Embryonic facial prominence (tissue), 1 donor: ENCODE data around the gene SLC11A1.

Experiments
- DNase-seq: peaks from one replicate; pipeline ENCODE4 v3.0.0-alpha.2; 2016; ENCODE audit errors: extremely low spot score

Gene SLC11A1

DNA sequence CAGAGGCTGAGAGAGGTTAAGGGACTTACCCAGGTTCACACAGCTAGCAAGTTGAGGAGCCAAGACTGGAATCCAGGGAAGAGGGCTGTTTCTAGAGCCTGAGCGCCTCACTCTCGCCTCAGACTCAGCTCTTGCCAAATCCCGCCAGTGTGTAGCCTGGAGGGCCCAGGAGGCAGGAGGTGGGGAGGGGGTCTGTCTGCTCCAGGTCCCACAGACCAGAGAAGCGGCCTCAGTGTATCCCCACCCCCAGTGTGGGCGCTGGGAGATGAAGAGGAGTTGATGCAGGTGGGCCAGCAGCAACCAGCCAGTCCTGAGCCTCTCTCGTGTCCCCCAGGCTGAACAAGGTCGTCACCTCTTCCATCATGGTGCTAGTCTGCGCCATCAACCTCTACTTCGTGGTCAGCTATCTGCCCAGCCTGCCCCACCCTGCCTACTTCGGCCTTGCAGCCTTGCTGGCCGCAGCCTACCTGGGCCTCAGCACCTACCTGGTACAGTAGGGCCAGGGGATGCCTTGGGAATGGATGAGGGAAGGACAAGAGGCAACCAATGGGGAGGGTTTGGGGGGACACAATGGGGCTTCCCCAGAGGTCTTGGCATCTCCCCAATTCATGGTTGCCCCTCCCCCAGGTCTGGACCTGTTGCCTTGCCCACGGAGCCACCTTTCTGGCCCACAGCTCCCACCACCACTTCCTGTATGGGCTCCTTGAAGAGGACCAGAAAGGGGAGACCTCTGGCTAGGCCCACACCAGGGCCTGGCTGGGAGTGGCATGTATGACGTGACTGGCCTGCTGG is 12.4 kb downstream of the SLC11A1 start:
- DNase-seq, result no peak

DNA sequence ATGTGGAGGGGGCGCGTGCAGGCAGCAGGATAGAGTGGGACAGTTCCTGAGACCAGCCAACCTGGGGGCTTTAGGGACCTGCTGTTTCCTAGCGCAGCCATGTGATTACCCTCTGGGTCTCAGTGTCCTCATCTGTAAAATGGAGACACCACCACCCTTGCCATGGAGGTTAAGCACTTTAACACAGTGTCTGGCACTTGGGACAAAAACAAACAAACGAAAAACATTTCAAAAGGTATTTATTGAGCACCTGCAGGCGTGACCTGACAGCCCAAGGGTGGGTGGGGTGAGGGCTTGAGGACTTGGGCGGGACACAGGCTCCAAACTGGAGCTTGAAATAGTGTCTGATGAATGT is 13.0 kb downstream of the SLC11A1 start:
- no peak for DNase-seq

GRCh38 chr2:218395456-218395825 is 13.4 kb downstream of the SLC11A1 start:
- no peak for DNase-seq

GRCh38 chr2:218395826-218396687 is 14.0 kb downstream of the SLC11A1 start:
- peak; percentile 94 for DNase-seq

- peak; percentile 58 for DNase-seq
Measured at GRCh38 chr2:218396688-218397462, 14.8 kb downstream of the SLC11A1 start.

DNA sequence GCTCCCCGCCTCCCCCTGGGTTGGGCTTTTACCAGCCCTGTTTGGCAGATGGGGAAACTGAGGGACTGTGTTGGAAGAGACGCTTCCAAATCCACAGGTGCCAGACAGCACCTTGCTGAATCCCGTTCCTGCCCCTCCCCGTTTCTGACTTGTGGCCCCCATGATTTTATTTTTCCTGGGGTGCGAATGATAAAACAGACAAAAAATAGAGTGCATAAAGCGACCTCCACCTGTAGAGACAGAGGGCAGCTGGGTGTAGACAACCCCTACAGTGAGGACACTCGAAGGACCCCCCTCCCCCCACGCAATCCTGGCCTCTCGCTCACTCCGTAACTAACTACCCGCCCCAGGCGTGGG is 15.4 kb downstream of the SLC11A1 start:
- no peak for DNase-seq

DNA sequence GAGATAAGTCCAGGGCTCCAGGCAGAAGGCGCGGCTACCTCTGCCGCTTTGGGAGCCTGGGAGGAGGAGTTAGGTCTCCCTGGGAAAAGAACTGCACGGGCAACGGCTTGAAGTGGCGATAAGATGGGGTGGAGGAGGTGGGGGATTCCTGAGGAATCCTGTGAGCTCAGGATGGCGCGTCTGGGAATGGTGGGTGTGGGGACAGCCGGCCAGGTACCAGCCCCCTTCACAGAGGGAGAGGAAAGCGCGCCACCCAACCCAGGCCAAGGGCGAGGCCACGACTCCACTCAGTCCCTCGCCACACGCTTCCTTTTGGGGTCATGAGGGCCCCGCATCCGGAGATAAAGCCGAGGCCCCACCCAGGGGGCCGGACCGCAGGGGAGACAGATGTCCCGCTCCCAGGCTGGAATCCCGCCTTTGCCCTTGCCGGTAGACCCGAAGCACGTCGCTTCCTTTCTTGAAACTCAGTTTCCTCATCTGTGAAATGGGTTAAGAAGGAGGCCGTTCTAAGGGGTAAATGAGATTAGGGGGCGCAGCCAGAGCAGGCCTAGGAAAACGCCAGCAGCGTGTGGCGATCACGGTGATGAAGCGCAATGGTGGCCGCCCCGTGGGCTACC is 15.9 kb downstream of the SLC11A1 start:
- DNase-seq, result peak; percentile 39

DNA sequence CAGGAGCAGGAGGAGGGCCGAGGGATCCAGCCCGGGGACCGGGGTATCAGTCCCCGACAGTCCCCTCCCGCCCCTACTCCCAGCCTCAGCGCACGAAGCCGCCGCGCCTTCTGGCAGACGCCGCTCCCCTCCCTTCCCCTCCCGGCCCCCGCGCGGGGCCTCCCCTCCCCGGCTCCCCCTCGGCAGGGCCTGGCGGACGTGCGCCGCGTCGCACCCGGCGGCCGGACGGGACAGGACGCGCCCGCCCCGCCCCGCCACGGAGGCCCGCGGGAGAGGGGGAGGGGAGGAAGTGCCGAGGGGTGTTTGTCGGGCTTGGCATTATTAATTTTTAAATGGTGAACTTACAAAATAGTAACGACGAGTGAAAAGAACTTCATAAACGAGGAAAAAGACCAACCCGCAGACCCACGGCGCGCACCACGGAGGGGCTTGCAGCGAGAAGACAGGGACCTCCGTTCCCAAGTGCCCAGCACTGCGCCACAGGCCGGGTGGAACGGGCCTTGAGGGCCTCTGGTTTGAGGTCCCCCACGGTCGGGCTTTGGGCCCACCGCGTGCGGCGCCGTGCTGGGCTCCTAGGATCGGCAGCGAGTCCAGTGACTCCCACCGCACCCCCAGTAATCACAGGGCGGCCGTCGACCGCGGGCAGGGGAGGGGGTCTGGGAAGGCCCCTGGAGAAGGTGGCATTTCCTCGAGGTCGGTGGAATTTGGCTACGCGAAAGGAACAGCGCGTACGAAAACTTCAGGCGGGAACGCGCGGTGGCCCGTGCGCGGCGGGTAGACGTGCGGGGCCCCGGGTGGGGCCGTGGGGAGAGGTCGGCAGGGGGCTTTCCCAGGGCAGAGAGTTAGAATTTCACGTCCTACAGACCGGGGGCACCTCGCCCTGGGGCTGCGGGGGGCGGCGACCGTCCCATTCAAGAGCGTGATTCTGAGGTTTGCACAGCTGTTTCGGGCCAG is 16.6 kb downstream of the SLC11A1 start:
- DNase-seq, result peak; percentile 61

GRCh38 chr2:218399391-218400166 is 17.5 kb downstream of the SLC11A1 start, which contains the start of gene CTDSP1:
CTDSP1 (plus strand) TSS chr2:218399868; CDS start chr2:218400091, 223 bp downstream.
- peak; percentile 89 for DNase-seq

- DNase-seq, result no peak
Measured at GRCh38 chr2:218400167-218400929, 18.3 kb downstream of the SLC11A1 start.

- DNase-seq, result no peak
Measured at GRCh38 chr2:218400930-218401881, 19.1 kb downstream of the SLC11A1 start.

GRCh38 chr2:218401890-218402289 is 19.8 kb downstream of the SLC11A1 start:
- no peak for DNase-seq

GRCh38 chr2:218402491-218402901 is 20.4 kb downstream of the SLC11A1 start:
- no peak for DNase-seq

DNA sequence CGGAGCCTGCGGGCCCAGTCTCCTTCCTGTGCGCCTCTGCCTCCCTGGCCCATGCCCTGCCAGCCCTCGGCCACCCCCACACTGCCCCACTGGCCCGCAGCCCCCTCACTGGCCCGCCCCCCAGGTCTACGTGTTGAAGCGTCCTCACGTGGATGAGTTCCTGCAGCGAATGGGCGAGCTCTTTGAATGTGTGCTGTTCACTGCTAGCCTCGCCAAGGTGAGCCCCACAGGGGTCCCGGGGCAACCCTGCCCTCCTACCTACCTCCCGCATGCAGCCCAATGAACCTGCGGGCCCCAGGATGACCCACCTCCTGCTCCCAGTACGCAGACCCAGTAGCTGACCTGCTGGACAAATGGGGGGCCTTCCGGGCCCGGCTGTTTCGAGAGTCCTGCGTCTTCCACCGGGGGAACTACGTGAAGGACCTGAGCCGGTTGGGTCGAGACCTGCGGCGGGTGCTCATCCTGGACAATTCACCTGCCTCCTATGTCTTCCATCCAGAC is 20.9 kb downstream of the SLC11A1 start:
- DNase-seq, result no peak

- no peak for DNase-seq
Measured at GRCh38 chr2:218403810-218404209, 21.7 kb downstream of the SLC11A1 start.

DNA sequence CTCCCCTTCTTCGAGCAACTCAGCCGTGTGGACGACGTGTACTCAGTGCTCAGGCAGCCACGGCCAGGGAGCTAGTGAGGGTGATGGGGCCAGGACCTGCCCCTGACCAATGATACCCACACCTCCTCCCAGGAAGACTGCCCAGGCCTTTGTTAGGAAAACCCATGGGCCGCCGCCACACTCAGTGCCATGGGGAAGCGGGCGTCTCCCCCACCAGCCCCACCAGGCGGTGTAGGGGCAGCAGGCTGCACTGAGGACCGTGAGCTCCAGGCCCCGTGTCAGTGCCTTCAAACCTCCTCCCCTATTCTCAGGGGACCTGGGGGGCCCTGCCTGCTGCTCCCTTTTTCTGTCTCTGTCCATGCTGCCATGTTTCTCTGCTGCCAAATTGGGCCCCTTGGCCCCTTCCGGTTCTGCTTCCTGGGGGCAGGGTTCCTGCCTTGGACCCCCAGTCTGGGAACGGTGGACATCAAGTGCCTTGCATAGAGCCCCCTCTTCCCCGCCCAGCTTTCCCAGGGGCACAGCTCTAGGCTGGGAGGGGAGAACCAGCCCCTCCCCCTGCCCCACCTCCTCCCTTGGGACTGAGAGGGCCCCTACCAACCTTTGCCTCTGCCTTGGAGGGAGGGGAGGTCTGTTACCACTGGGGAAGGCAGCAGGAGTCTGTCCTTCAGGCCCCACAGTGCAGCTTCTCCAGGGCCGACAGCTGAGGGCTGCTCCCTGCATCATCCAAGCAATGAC is 22.4 kb downstream of the SLC11A1 start:
- DNase-seq, result no peak
